GM13976 (cell line): ENCODE data around the gene CSN1S1.
"Not testable (repeated sequence)": the region's sequence is repeated elsewhere in the genome, so short reads cannot be mapped to it uniquely, and the experiment has no call there.

Experiments
- DNase-seq: peaks from one replicate; pipeline ENCODE4 v3.0.0; 2012; ENCODE audit warnings: low spot score
- CTCF ChIP-seq: IDR thresholded peaks from 2 replicates; pipeline ENCODE4 v1.5.1; 2012; ENCODE audit warnings: borderline replicate concordance, mild to moderate bottlenecking; ENCODE audit not compliant: insufficient read depth; ENCODE audit errors: extremely low read depth, missing control alignments, control extremely low read depth
- in situ Hi-C: fragments of 300-500 bp; cut with MboI; formaldehyde crosslinking; loops from one replicate; pipeline ENCODE4 v1.12.0; 2022; ENCODE audit warnings: low sequenced_read_pairs, mixed read lengths, inconsistent platforms; ENCODE audit not compliant: unreplicated experiment

Gene CSN1S1

GRCh38 chr4:69896530-69897116 lies 34.2 kb upstream of the CSN1S1 start:
- in situ Hi-C loops = no loop called here
- DNase-seq = no peak
- no peak for TF ChIP-seq CTCF

- DNase-seq = no peak
- in situ Hi-C loops = no loop called here
- no peak for TF ChIP-seq CTCF
Measured at GRCh38 chr4:69907151-69907550, 23.7 kb upstream of the CSN1S1 start.

- TF ChIP-seq CTCF = no peak
Measured at GRCh38 chr4:69909195-69909594, 21.7 kb upstream of the CSN1S1 start.

GRCh38 chr4:69910016-69910782 lies 20.7 kb upstream of the CSN1S1 start:
- no peak for TF ChIP-seq CTCF
- peak; percentile 9 for DNase-seq
- in situ Hi-C loops = no loop called here

More at GRCh38 chr4:69909195-69909594, 21.7 kb upstream of the CSN1S1 start:
- no peak for DNase-seq
- in situ Hi-C loops = no loop called here

GRCh38 chr4:69920874-69921273 lies 10.0 kb upstream of the CSN1S1 start:
- in situ Hi-C loops = no loop called here
- no peak for DNase-seq
- TF ChIP-seq CTCF = no peak

GRCh38 chr4:69923782-69924410 lies 7.0 kb upstream of the CSN1S1 start:
- in situ Hi-C loops, DNase-seq: not testable (repeated sequence)

- DNase-seq = no peak
- in situ Hi-C loops = no loop called here
- TF ChIP-seq CTCF = no peak
Measured at GRCh38 chr4:69934150-69934549, 3.3 kb downstream of the CSN1S1 start.
